ENCODE results near the gene ITIH4.

Gene ITIH4

DNA sequence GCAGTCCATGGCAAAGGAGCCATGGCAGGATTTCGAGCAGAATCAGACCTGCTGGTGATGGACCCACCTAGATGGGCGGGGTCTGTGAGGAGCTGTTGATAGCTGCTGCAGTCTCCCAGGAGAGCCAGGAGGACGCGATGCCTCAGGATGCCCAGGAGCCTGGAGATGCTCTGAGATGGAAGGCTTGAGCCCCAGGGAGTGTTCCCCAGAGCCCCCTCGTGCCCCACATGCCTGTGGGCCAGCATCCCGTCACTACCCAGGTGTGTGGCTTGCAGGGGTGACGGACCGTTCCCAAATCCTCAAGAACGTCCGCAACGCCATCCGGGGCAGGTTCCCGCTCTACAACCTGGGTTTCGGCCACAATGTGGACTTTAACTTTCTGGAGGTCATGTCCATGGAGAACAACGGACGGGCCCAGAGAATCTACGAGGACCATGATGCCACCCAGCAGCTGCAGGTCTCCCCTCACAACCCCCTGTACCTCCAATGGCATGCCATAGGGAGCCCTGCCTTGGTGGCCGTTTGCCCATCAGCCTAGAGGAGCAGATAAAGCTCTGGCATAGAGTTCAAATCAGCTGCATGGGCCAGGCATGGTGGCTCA lies 46.4 kb downstream of the ITIH4 start:
- ATAC-seq (ENCODE audit: insufficient read depth, low read depth) (no peak), DNase-seq (no peak)
- H3K4me3 ChIP-seq (ENCODE audit: low read depth in 1 of 2, low read length in 2 of 2) = no peak overlapping the region
- TF ChIP-seq EZH2 (IDR thresholded peaks at IDR 0.05; ENCODE audit: borderline replicate concordance, low read depth, low read length, severe bottlenecking) = no peak
- TF ChIP-seq, protein P1, sequence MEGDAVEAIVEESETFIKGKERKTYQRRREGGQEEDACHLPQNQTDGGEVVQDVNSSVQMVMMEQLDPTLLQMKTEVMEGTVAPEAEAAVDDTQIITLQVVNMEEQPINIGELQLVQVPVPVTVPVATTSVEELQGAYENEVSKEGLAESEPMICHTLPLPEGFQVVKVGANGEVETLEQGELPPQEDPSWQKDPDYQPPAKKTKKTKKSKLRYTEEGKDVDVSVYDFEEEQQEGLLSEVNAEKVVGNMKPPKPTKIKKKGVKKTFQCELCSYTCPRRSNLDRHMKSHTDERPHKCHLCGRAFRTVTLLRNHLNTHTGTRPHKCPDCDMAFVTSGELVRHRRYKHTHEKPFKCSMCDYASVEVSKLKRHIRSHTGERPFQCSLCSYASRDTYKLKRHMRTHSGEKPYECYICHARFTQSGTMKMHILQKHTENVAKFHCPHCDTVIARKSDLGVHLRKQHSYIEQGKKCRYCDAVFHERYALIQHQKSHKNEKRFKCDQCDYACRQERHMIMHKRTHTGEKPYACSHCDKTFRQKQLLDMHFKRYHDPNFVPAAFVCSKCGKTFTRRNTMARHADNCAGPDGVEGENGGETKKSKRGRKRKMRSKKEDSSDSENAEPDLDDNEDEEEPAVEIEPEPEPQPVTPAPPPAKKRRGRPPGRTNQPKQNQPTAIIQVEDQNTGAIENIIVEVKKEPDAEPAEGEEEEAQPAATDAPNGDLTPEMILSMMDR (IDR thresholded peaks at IDR 0.05; ENCODE audit: borderline replicate concordance, extremely low read depth, low read length, poor library complexity, severe bottlenecking) = no peak
- H4K20me1 ChIP-seq (ENCODE audit: insufficient read depth, low read length) = no peaks in the 10 kb centered on the region
- H3K79me2 ChIP-seq (ENCODE audit: insufficient read depth, low read length) = no peaks in the 10 kb centered on the region
- H3K4me1 ChIP-seq (ENCODE audit: insufficient read depth, low read length) = no peaks in the 10 kb centered on the region
- no peak overlapping the region for H3K9ac ChIP-seq (ENCODE audit: low read depth, low read length)
- no peaks in the 10 kb centered on the region for H3K36me3 ChIP-seq (ENCODE audit: insufficient read depth, low read length)
- peaks cover 6% of the 10 kb centered on the region for H3K27me3 ChIP-seq (ENCODE audit: insufficient read depth, low read length, poor library complexity)
- H2AFZ ChIP-seq (ENCODE audit: low read depth, low read length) = no peak overlapping the region
- H3K9me3 ChIP-seq (ENCODE audit: insufficient read depth, low read length, severe bottlenecking) = no peaks in the 10 kb centered on the region
- H3K4me2 ChIP-seq (ENCODE audit: insufficient read depth, low read length) = no peak overlapping the region
- no peak overlapping the region for H3K27ac ChIP-seq (ENCODE audit: low read length)

DNA sequence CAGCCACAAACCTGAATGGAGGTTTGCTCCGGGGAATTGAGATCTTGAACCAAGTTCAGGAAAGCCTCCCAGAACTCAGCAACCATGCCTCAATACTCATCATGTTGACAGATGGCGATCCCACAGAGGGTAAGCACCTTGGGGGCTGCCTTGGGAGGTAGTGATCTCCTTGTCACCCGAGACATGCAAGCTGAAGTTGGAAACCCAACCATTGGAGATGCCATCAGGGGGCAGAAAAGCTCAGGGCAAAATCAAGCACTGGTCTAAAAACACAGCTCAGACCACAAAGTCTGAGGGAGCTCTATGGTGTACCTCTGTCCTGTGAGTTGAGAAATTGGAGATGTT lies 47.3 kb downstream of the ITIH4 start:
- Histone ChIP-seq H4K20me1 (ENCODE audit: insufficient read depth, low read length) (no peaks in the 10 kb centered on the region), H3K9ac (ENCODE audit: low read depth, low read length) (no peak overlapping the region), H3K4me1 (ENCODE audit: insufficient read depth, low read length) (no peaks in the 10 kb centered on the region), H3K4me3 (ENCODE audit: low read depth in 1 of 2, low read length in 2 of 2) (no peak overlapping the region), H3K9me3 (ENCODE audit: insufficient read depth, low read length, severe bottlenecking) (no peaks in the 10 kb centered on the region), H3K27me3 (ENCODE audit: insufficient read depth, low read length, poor library complexity) (peaks cover 6% of the 10 kb centered on the region), H3K36me3 (ENCODE audit: insufficient read depth, low read length) (no peaks in the 10 kb centered on the region), H2AFZ (ENCODE audit: low read depth, low read length) (no peak overlapping the region), H3K79me2 (ENCODE audit: insufficient read depth, low read length) (no peaks in the 10 kb centered on the region), H3K27ac (ENCODE audit: low read length) (no peak overlapping the region), H3K4me2 (ENCODE audit: insufficient read depth, low read length) (no peak overlapping the region)
- no peak for DNase-seq
- no peak for TF ChIP-seq EZH2 (IDR thresholded peaks at IDR 0.05; ENCODE audit: borderline replicate concordance, low read depth, low read length, severe bottlenecking)
- TF ChIP-seq, protein P1 (IDR thresholded peaks at IDR 0.05; ENCODE audit: borderline replicate concordance, extremely low read depth, low read length, poor library complexity, severe bottlenecking) = no peak
- no peak for ATAC-seq (ENCODE audit: insufficient read depth, low read depth)

DNA sequence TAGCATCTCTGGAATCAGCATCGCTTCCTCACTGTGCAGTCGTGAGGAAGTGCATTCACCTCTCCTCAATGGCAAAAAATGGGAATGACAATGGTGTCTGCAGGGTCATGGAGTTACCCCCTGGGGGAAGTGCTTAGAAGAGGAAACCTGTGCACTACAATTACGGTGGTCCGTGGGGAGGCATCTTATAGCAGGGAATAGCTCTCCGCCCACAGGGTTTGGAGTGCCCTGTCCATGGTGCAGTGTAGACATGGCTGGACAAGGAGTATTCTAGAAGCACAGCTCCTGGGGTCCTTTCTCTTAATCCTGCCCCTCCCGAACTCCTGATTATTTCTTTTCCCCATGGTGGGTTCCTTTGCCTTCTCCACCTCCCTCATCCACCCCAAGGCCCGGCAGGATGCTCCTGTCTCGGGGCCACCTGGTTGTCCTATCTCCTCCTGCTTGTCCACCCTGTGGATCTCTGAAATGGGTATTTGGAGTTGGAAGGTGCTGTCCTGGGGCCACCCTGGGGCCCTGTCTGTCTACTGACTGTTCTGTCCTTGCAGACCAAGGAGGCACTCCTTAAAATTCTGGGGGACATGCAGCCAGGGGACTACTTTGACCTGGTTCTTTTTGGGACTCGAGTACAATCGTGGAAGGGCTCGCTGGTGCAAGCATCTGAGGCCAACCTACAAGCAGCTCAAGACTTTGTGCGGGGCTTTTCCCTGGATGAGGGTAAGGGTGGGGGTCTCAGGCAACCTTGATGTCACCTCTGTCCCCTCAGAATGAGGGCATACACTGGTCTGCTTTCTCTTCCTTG lies 47.9 kb downstream of the ITIH4 start:
- Histone ChIP-seq H3K4me3 (ENCODE audit: low read depth in 1 of 2, low read length in 2 of 2) (no peak overlapping the region), H3K27me3 (ENCODE audit: insufficient read depth, low read length, poor library complexity) (peaks cover 6% of the 10 kb centered on the region), H3K4me1 (ENCODE audit: insufficient read depth, low read length) (no peaks in the 10 kb centered on the region), H2AFZ (ENCODE audit: low read depth, low read length) (no peak overlapping the region), H3K4me2 (ENCODE audit: insufficient read depth, low read length) (no peak overlapping the region), H4K20me1 (ENCODE audit: insufficient read depth, low read length) (no peaks in the 10 kb centered on the region), H3K36me3 (ENCODE audit: insufficient read depth, low read length) (no peaks in the 10 kb centered on the region), H3K27ac (ENCODE audit: low read length) (no peak overlapping the region), H3K9me3 (ENCODE audit: insufficient read depth, low read length, severe bottlenecking) (no peaks in the 10 kb centered on the region), H3K79me2 (ENCODE audit: insufficient read depth, low read length) (no peaks in the 10 kb centered on the region), H3K9ac (ENCODE audit: low read depth, low read length) (no peak overlapping the region)
- DNase-seq (no peak), ATAC-seq (ENCODE audit: insufficient read depth, low read depth) (no peak)
- TF ChIP-seq, protein P1 (IDR thresholded peaks at IDR 0.05; ENCODE audit: borderline replicate concordance, extremely low read depth, low read length, poor library complexity, severe bottlenecking) = no peak
- TF ChIP-seq EZH2 (IDR thresholded peaks at IDR 0.05; ENCODE audit: borderline replicate concordance, low read depth, low read length, severe bottlenecking) = no peak

All from DND-41 (cell line).